Omental fat pad (tissue), 4 donors: ENCODE measurements around the gene SAP30BP. TPM values are rescaled to one million over a fixed set of nuclear protein-coding genes. Genes with fewer than 3 reads are reported as not detected.

Experiments used
- ATAC-seq: fragments of 150-250 bp; one replicate; pipeline ENCODE4 v1.9.1; 2016; ENCODE audit warnings: mild to moderate bottlenecking, moderate library complexity; ENCODE audit not compliant: low FRiP score
- DNase-seq: peaks from one replicate; pipeline ENCODE4 v3.0.0-alpha.2; 2019; ENCODE audit warnings: low spot score
- total RNA-seq, 4 donors: library from RNA; depleted of rRNA; stranded (reverse); fragments of >200 nt; gene quantifications; one replicate each; pipeline ENCODE4 v1.1.0, GENCODE V29; 2016
- TF ChIP-seq, protein P1 (sequence below), 3 donors: fragments of 450-650 bp; IDR thresholded peaks; one replicate each; pipeline ENCODE4 v1.5.1; 2016 to 2017; ENCODE audit warnings: antibody characterized with exemption in 3 of 3, mild to moderate bottlenecking in 3 of 3, moderate library complexity in 2 of 3

The SAP30BP gene
- total RNA-seq, 4 donors from 2014 or later = 52.9 to 105 (median 68.8) TPM

DNA sequence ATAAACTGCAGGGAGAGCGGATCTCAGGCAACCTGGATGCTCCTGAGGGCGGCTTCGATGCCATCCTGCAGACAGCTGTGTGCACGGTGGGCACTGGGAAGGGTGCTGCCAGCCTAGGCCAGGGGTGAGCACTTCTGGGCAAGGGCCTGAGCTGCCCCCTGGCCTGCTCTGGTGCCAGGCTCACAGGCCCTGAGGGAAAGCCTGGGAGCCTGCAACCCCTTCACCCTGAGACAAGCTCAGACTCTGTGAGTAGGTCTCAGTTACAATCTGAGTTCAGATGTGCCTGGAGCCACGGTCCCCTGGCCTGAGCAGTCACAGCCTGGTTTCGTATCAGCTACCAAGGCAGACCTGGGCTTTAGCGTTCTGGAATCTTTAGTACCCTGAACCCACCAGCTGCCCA lies 62.2 kb downstream of the SAP30BP start:
- TF ChIP-seq, protein P1, sequence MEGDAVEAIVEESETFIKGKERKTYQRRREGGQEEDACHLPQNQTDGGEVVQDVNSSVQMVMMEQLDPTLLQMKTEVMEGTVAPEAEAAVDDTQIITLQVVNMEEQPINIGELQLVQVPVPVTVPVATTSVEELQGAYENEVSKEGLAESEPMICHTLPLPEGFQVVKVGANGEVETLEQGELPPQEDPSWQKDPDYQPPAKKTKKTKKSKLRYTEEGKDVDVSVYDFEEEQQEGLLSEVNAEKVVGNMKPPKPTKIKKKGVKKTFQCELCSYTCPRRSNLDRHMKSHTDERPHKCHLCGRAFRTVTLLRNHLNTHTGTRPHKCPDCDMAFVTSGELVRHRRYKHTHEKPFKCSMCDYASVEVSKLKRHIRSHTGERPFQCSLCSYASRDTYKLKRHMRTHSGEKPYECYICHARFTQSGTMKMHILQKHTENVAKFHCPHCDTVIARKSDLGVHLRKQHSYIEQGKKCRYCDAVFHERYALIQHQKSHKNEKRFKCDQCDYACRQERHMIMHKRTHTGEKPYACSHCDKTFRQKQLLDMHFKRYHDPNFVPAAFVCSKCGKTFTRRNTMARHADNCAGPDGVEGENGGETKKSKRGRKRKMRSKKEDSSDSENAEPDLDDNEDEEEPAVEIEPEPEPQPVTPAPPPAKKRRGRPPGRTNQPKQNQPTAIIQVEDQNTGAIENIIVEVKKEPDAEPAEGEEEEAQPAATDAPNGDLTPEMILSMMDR (IDR thresholded peaks at IDR 0.05) = no peak
- DNase-seq (no peak), ATAC-seq (no peak)

DNA sequence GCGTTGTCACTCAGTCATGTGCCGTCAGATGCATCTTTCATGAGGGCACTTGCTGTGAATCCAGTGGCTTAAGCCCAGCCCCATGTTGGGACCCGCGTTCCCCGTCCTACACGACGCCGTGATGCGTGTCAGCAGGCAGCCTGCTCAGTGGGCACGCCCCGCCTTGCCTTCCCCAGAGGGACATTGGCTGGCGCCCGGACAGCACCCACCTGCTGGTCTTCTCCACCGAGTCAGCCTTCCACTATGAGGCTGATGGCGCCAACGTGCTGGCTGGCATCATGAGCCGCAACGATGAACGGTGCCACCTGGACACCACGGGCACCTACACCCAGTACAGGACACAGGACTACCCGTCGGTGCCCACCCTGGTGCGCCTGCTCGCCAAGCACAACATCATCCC lies 62.9 kb downstream of the SAP30BP start:
- DNase-seq (no peak), ATAC-seq (no peak)
- TF ChIP-seq, protein P1 (IDR thresholded peaks at IDR 0.05) = no peak

DNA sequence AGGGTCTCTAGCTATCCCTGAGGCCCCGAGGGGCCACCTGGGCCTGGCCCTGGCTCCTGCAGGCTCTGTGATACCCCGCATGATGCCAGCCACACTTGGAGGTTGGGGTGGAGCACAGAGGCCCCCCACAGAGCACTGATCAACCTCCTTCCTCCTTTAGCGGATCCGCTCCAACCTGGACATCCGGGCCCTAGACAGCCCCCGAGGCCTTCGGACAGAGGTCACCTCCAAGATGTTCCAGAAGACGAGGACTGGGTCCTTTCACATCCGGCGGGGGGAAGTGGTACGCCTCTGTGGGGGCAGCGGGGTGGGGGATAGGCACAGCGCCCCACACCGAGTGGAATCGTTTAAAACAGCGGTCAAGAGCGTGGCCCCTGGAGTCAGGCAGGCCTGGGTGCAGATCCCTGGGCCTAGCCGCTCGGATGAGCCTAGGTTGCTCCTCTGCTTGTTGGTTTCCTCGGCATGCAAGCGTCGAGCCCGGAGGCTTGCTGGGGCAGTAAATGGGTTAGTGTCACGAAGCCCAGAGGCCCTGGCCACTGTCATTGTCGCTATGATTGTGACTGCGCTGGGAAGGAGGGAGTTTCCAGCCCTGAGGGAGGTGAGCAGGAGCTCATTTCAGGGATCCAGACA lies 64.1 kb downstream of the SAP30BP start:
- no peak for ATAC-seq

DNA sequence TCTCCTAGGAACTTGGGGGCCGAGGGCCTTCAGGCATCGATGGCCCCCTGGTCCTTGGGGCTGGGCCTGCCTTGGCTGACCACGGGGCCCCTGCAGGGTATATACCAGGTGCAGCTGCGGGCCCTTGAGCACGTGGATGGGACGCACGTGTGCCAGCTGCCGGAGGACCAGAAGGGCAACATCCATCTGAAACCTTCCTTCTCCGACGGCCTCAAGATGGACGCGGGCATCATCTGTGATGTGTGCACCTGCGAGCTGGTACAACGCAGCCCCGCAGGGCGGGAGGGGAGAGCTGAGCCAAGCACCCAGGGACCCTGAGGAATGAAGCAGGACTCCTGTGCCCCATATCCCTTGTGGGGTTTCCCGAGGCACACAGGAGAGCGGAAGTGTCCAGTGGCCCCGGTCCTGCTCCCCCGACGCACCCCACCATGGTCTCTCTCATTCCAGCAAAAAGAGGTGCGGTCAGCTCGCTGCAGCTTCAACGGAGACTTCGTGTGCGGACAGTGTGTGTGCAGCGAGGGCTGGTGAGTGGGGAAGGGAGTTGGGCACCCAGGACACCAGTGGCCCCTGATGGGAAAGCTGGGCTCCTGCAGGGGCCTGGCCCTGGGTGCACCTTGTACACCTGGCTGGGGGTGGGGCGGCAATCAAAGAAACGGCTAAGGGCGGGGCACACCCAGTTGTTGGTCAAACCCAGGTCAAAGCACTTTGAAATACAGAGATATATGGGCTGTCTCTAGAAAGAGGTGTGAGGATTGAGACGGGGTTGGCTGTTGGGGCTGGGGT lies 64.8 kb downstream of the SAP30BP start:
- no peak for ATAC-seq
- TF ChIP-seq, protein P1 (IDR thresholded peaks at IDR 0.05) = no peak
- no peak for DNase-seq

More for the DNA sequence above, 64.1 kb downstream of the SAP30BP start:
- TF ChIP-seq, protein P1 (IDR thresholded peaks at IDR 0.05) = no peak
- no peak for DNase-seq

DNA sequence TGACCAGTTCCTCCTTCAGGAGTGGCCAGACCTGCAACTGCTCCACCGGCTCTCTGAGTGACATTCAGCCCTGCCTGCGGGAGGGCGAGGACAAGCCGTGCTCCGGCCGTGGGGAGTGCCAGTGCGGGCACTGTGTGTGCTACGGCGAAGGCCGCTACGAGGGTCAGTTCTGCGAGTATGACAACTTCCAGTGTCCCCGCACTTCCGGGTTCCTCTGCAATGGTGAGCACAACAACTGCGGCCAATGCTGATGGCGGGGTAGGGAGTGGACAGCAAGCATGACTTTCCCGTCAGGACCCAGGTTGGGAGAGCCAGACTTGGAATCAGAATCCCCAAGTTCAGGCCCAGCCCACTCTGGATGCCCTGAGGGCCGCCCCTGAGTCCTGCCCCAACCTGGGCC lies 66.3 kb downstream of the SAP30BP start:
- DNase-seq (no peak), ATAC-seq (no peak)
- TF ChIP-seq, protein P1 (IDR thresholded peaks at IDR 0.05) = no peak

DNA sequence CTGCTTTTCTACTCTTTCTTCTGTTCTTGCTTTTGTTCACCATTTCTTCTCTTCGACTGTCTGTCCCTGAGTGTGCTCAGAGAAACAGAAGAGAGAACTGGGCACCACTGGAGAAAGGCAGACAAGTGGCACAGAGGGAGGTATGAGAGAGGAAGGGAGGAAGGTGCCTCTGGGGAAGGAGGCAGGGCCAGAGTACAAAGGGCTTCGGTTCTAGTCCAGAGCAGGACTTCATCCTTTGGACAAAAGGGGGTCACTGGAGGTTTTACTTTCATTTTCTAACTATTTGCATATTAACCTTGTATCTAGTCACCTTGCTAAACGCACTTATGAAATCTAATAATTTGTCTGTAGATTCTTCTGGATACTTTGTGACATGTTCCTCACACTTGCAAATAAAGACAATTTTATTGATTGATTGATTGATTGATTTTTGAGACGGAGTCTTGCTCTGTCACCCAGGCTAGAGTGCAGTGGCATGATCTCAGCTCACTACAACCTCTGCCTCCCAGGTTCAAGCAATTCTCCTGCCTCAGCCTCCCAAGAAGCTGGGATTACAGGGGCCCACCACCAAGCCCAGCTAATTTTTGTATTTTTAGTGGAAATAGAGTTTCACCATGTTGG lies 67.6 kb downstream of the SAP30BP start:
- no peak for ATAC-seq
- no peak for DNase-seq
- TF ChIP-seq, protein P1 (IDR thresholded peaks at IDR 0.05) = no peak
